ENCODE results near the gene GORAB.
A peak's percentile ranks its signal among the peaks of the same experiment; 100 is the strongest.

GORAB gene

DNA sequence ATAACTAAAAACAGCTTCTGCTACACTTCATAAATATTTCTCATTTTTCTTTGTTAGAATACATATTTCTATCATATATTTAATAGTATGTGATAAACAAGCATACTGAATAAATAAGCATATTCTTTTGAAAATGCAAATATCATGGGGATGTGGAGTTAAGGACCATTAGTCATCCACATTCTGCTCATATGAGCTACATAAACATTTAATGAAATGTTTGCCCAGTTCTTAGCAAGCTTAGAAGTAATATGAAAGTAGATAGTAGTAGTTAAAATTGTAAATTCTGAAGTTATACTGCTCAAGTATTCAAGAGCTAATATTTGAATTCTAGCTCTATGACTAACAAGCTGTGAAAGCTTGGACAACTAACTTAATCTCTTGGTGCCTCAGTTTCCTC is 10.1 kb upstream of the GORAB start:
- Mint-ChIP-seq H3K4me3 (no peak overlapping the region), H3K4me1 (no peaks in the 10 kb centered on the region), H3K27ac (no peak overlapping the region), H3K27me3 (peaks cover 26% of the 10 kb centered on the region), H3K9me3 (no peaks in the 10 kb centered on the region), H3K36me3 (ENCODE audit: low read depth) (no peaks in the 10 kb centered on the region)
- ATAC-seq (no peak), DNase-seq (no peak)

GRCh38 chr1:170530972-170531757 is 801 bp upstream of the GORAB start:
- no peak for DNase-seq
- no peak for ATAC-seq

GRCh38 chr1:170533298-170533697 is 1.3 kb downstream of the GORAB start:
- DNase-seq (no peak), ATAC-seq (no peak)
- Mint-ChIP-seq H3K9me3 (no peaks in the 10 kb centered on the region), H3K27me3 (peaks cover 2% of the 10 kb centered on the region), H3K36me3 (ENCODE audit: low read depth) (peaks cover 2% of the 10 kb centered on the region), H3K4me1 (peaks cover 31% of the 10 kb centered on the region), H3K4me3 (no peak overlapping the region), H3K27ac (no peak overlapping the region)

More at GRCh38 chr1:170530972-170531757, 801 bp upstream of the GORAB start:
- Mint-ChIP-seq H3K4me1 (peaks cover 17% of the 10 kb centered on the region), H3K27ac (no peak overlapping the region), H3K9me3 (no peaks in the 10 kb centered on the region), H3K27me3 (peaks cover 2% of the 10 kb centered on the region), H3K36me3 (ENCODE audit: low read depth) (peaks cover under 1% of the 10 kb centered on the region), H3K4me3 (no peak overlapping the region)

GRCh38 chr1:170534626-170535147 is 2.7 kb downstream of the GORAB start:
- DNase-seq (no peak), ATAC-seq (no peak)
- H3K27me3 Mint-ChIP-seq: peaks cover 2% of the 10 kb centered on the region
- H3K27ac Mint-ChIP-seq: no peak overlapping the region
- H3K9me3 Mint-ChIP-seq: no peaks in the 10 kb centered on the region
- H3K4me1 Mint-ChIP-seq: peaks cover 31% of the 10 kb centered on the region
- peaks cover 12% of the 10 kb centered on the region for H3K36me3 Mint-ChIP-seq (ENCODE audit: low read depth)
- no peak overlapping the region for H3K4me3 Mint-ChIP-seq

- DNase-seq (no peak), ATAC-seq (no peak)
- Mint-ChIP-seq H3K36me3 (ENCODE audit: low read depth) (peaks cover 18% of the 10 kb centered on the region), H3K4me1 (peaks cover 29% of the 10 kb centered on the region), H3K9me3 (no peaks in the 10 kb centered on the region), H3K27me3 (no peaks in the 10 kb centered on the region), H3K4me3 (no peak overlapping the region), H3K27ac (no peak overlapping the region)
These were observed 3.5 kb downstream of the GORAB start for GRCh38 chr1:170535418-170535817.

GRCh38 chr1:170536924-170537551 is 5.1 kb downstream of the GORAB start:
- Mint-ChIP-seq H3K36me3 (ENCODE audit: low read depth) (peaks cover 26% of the 10 kb centered on the region), H3K4me1 (peaks cover 24% of the 10 kb centered on the region), H3K9me3 (no peaks in the 10 kb centered on the region), H3K4me3 (no peak overlapping the region), H3K27me3 (no peaks in the 10 kb centered on the region), H3K27ac (no peak overlapping the region)
- DNase-seq: no peak
- no peak for ATAC-seq

DNA sequence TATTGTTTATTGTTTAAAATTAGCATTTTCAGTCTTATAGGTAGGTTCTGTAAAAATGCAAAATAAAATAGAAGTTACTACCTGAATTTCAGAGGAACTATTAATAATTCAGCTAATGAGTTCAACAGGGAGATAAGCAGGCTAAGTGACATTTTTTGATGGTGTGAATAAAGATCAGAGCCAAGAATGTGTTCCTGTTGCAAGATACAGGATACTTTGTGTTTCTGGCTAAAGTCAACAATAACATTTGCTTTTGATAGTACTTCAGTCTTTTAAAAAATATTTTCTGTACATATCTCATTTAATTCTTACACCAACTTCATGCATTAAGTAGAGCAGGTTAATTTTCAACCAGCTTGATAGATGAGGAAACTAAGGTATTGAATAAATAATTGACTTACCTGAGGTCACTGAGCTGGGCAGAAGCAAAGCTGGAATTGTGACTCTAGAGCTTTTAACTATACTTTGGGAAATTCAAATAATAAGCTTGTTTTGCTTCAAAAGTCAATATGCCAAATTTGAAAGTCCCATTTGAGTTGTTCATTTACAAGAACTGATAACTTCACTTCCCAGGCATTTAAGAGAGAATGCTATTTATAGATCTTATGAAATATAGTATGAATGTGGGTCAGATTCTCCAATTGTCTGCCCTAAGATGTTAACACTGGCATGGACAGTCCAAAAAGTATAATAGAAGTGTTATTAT is 6.0 kb downstream of the GORAB start:
- H3K4me3 Mint-ChIP-seq: no peak overlapping the region
- no peak for ATAC-seq
- H3K9me3 Mint-ChIP-seq: no peaks in the 10 kb centered on the region
- H3K27ac Mint-ChIP-seq: no peak overlapping the region
- DNase-seq: no peak
- peaks cover 24% of the 10 kb centered on the region for H3K4me1 Mint-ChIP-seq
- no peaks in the 10 kb centered on the region for H3K27me3 Mint-ChIP-seq
- peaks cover 31% of the 10 kb centered on the region for H3K36me3 Mint-ChIP-seq (ENCODE audit: low read depth)

- Mint-ChIP-seq H3K9me3 (no peaks in the 10 kb centered on the region), H3K27me3 (no peaks in the 10 kb centered on the region), H3K4me3 (no peak overlapping the region), H3K4me1 (peaks cover 24% of the 10 kb centered on the region), H3K27ac (no peak overlapping the region), H3K36me3 (ENCODE audit: low read depth) (peaks cover 37% of the 10 kb centered on the region)
- ATAC-seq (no peak), DNase-seq (no peak)
These were observed 6.7 kb downstream of the GORAB start for GRCh38 chr1:170538687-170539086.

- Mint-ChIP-seq H3K27me3 (no peaks in the 10 kb centered on the region), H3K9me3 (no peaks in the 10 kb centered on the region), H3K27ac (no peak overlapping the region), H3K4me3 (no peak overlapping the region), H3K4me1 (peaks cover 22% of the 10 kb centered on the region), H3K36me3 (ENCODE audit: low read depth) (peaks cover 42% of the 10 kb centered on the region)
- no peak for DNase-seq
- ATAC-seq: no peak
These were observed 7.2 kb downstream of the GORAB start for GRCh38 chr1:170539154-170539553.

DNA sequence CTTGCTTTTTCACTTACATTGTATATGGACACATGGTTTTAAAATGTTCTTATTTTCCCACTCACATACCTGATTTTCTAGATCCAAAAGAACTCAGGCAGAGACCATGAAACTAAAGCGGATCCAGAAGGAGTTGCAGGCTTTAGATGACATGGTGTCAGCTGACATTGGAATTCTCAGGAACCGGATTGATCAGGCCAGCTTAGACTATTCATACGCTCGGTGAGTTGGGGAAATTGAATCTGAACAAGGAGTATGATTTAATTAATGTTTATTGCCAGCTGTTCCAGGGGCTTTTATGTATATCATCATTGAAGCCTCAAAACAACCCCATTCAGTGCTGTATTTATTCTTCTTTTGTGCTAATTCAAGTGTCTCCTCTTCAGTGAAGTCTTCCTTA is 12.7 kb downstream of the GORAB start:
- H3K36me3 Mint-ChIP-seq (ENCODE audit: low read depth): peaks cover 68% of the 10 kb centered on the region
- no peaks in the 10 kb centered on the region for H3K4me1 Mint-ChIP-seq
- H3K9me3 Mint-ChIP-seq: no peaks in the 10 kb centered on the region
- DNase-seq: no peak
- no peak for ATAC-seq
- H3K27ac Mint-ChIP-seq: no peak overlapping the region
- no peaks in the 10 kb centered on the region for H3K27me3 Mint-ChIP-seq
- no peak overlapping the region for H3K4me3 Mint-ChIP-seq

GRCh38 chr1:170545476-170545875 is 13.5 kb downstream of the GORAB start:
- Mint-ChIP-seq H3K9me3 (no peaks in the 10 kb centered on the region), H3K36me3 (ENCODE audit: low read depth) (peaks cover 65% of the 10 kb centered on the region), H3K27ac (no peak overlapping the region), H3K4me1 (no peaks in the 10 kb centered on the region), H3K27me3 (no peaks in the 10 kb centered on the region), H3K4me3 (no peak overlapping the region)
- DNase-seq (no peak), ATAC-seq (no peak)

DNA sequence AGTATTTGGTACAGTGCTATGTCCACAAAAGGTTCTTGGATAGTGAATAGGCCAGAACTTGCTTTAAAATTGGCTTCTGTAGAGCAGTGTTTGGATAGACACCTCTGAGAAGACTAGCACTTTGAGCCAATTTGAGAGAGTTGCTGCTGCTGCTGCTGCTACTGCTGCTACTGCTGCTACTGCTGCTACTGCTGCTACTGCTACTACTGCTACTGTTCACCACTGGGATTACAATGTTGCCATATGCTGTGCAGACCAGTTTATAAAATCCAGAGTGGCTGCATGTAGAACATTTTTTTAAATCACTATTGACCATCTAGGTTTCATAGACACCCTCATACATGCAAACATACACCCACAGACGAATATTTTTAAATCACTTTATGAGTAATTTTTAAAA is 15.3 kb downstream of the GORAB start:
- Mint-ChIP-seq H3K27ac (no peak overlapping the region), H3K27me3 (no peaks in the 10 kb centered on the region), H3K9me3 (no peaks in the 10 kb centered on the region), H3K4me1 (no peaks in the 10 kb centered on the region), H3K4me3 (no peak overlapping the region), H3K36me3 (ENCODE audit: low read depth) (peaks cover 69% of the 10 kb centered on the region)
- ATAC-seq (no peak), DNase-seq (no peak)

GRCh38 chr1:170548497-170548896 is 16.5 kb downstream of the GORAB start:
- ATAC-seq (no peak), DNase-seq (no peak)
- peak overlapping the region; percentile 67 for H3K27ac Mint-ChIP-seq

DNA sequence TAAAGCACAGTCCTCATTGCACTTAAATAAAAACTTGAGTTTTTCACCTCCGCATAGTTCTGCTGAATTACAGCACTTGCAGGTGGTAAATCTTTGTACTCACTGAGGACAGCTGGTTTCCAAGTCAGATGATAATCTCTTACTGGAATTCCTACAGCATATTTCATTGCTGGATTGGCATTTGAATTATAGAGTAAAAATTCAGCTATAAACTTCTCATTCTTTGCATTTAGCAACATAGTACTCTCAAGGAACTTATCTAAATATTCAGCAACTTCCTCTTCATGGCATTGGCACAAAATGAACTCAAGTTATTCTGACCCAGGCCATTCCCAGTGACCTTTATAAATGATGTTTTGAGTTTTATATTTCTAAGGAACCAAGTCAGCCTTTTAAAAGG is 23.4 kb downstream of the GORAB start:
- Mint-ChIP-seq H3K27me3 (no peaks in the 10 kb centered on the region), H3K9me3 (peaks cover 8% of the 10 kb centered on the region), H3K36me3 (ENCODE audit: low read depth) (peaks cover 28% of the 10 kb centered on the region), H3K27ac (no peak overlapping the region), H3K4me1 (no peaks in the 10 kb centered on the region), H3K4me3 (no peak overlapping the region)
- DNase-seq (no peak), ATAC-seq (no peak)

More at GRCh38 chr1:170548497-170548896, 16.5 kb downstream of the GORAB start:
- H3K4me3 Mint-ChIP-seq: no peak overlapping the region
- H3K9me3 Mint-ChIP-seq: no peaks in the 10 kb centered on the region
- no peaks in the 10 kb centered on the region for H3K4me1 Mint-ChIP-seq
- no peaks in the 10 kb centered on the region for H3K27me3 Mint-ChIP-seq
- H3K36me3 Mint-ChIP-seq (ENCODE audit: low read depth): peaks cover 67% of the 10 kb centered on the region

- DNase-seq (no peak), ATAC-seq (no peak)
- Mint-ChIP-seq H3K4me1 (no peaks in the 10 kb centered on the region), H3K4me3 (no peak overlapping the region), H3K27me3 (no peaks in the 10 kb centered on the region), H3K36me3 (ENCODE audit: low read depth) (peaks cover 18% of the 10 kb centered on the region), H3K9me3 (peaks cover 8% of the 10 kb centered on the region), H3K27ac (no peak overlapping the region)
These were observed 25.0 kb downstream of the GORAB start for GRCh38 chr1:170556917-170557316.
